ENCODE results near the gene KL.

The KL gene

DNA sequence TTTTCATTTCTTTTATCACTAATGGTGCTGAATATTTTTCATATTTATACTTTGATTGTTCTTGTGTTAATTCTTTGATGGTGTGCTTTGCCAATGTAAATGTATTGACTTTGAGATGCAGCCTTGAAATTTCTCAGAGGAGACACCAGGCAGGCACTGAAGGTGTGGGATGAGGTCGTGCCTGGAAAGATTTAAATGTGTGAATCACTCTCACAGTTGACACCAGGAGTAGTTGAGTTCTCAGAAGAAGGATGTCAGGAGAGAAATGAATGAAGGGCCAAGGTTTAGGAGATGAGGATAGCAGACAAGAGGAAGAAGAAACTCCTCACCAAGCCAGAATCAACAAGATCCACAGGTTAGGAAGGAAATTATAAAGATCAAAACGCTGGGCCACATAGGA, 10.1 kb upstream of the KL start:
- DNase-seq = no peak

DNA sequence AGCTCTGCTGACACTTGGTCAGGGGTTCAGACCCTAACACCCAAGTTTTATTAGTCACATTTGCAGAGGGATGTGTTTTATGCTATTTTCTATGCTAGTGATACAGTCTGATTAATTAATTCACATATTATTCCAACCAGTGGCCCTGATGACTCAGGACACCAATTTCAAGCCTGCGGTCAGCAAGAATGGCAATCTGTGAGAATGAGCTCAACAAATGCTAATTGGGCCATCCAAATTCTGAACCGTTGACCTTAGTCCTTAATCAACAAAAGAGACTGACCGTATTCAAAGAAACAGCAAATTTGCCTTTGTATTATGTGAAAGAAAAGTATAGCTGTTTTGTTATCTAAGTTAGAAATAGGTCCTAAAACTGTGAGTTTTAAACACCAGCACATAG, 9.6 kb upstream of the KL start:
- DNase-seq = peak; percentile 41

DNA sequence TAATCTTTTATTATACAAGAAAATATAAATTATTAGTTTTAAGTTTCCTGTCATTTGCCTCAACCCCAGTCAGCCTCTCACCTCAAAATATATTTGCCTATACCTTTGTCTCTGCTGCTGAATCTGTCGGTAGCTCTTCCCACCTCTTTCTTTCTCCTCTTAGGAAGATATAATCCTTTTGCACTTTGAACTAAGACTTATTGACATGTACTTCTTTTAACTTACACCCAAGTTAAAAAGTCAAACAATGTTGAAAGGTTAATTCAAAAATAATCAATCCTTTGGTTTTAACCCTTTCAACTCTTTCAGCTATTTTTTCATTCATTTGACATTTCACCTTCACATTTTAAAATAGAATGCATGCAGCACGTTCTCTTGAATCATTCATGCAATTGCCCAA, 9.0 kb upstream of the KL start:
- no peak for DNase-seq

DNA sequence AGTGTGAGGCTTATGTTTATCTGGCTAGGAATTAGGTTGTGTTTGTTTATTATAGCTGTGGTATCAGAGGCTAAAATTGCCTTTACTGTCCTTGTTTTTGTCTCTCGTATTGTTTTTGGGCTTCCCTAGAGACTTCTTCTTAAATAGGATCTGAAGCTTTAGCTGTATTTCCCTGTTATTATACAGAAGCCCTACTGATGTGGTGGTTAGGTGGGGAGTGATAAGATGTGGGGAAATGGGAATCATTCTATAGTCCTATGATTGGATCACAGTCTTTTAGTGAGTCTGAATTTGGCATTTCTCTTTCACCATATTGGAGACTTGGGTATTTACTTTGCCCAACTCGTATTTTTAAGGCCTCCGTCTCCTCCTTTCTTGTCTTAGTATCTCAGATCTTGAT, 8.3 kb upstream of the KL start:
- DNase-seq = no peak

DNA sequence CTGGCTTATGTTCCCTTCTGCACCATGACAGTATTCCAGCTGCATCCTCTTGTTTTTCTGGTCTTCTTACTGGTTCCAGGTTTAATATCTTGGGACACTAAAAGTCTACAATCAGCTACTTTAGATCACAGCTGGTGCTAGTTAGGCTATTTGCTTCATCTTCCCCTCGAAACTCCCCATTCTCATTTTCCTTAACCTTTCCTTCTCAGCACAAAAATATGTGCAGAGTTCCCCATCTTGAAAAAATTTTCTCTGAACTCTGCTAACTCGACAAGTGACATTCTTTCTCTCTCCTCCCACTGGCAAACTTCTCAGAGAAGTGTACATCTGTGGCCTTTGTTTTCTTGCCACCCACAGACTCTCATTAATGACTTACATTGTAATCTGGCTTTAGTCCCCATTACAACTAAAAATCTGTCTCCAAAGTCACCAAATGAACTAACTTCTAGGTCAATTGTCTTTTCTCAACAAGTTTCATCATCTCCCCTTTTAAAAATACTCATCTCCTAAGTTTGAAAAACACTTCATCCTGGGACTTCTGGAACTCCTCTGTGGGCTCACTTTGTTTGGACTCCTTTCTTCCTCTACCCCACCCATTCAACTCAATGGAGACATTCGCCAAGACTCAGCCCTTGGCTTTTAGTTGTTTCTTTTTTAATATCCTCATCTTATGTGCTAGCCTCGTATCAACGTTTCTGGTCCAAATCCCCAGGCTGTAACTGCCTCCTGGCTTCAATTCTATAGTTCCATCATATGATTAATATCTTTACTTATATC, 7.1 kb upstream of the KL start:
- DNase-seq = no peak

DNA sequence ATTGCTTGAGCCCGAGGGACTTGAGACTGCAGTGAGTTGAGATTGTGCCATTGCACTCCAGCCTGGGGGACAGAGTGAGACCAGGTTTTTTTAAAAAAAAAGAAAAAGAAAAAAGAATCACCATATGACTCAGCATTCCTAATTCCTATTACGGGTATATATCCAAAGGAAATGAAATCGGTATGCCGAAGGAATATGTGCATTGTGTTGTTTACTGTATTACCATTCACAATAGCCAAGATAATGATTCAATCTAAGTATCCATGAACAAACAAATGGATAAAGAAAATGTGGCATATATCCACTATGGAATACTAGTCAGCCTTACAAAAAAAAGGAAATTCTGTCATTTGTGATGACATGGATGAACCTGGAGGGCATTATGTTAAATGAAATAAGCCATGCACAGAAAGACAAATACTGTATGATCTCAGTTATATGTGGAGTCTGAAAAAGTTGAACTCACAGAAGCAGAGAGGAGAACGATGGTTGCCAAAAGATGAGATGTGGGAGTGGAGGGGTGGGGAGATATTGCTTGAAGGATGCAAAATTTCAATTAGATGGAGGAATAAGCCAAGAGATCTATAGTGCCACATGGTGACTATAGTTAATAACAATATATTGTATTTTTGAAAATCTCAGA, 4.3 kb upstream of the KL start:
- no peak for DNase-seq

DNA sequence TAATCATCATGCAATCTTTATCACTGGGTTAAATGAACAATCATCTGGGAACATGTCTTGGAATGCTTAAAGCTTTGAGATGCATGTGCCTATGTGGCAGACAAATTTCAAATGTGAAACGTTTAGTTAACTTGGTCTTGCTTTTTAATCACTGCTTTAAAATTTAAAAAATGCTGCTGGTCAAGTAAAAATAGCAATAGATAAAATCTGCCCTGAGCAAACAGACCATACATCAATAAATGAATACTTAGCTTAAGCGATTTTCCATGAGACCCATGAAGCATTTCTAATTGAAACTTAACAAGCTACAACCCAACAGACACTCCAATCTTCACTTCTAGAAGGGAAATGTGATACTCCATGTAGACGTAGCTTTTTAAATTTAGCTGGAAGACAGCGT, 1.9 kb upstream of the KL start:
- DNase-seq = no peak

DNA sequence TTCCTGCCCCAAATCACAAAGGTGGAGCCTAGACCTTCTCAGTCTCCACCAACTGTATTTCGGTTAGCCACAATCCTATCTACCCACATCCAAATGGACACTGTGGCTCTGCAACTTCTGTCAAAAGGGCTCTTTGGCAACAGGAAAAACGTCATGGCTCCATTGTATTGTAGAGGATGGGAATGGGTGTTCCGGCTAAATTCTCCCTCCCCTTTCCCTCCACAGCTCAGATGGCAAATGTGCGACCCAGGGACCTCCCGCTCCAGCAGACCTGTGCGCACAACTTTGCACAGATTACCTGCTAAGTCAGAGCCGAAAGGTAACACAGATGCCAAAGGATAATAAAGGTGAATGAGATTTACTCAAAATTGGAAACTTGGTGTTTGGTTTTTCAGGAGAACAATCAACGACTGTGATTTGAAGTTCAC, 968 bp upstream of the KL start:
- no peak for DNase-seq

DNA sequence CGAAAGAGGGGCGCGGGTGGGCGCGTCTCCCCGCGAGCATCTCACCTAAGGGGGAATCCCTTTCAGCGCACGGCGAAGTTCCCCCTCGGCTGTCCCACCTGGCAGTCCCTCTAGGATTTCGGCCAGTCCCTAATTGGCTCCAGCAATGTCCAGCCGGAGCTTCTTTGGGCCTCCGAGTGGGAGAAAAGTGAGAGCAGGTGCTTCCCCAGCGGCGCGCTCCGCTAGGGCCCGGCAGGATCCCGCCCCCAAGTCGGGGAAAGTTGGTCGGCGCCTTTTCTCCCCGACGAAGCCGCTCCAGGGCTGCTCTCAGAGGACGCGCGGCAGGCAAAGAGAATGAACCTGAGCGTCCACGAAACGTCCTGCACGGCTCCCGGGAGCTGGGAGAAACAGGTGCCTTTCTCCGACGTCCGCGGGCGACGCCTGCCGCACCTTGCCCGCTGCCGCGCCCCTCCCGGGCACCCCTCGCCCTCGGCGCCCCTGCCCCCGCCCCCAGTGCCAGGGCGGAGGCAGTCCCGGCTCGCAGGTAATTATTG, 366 bp upstream of the KL start:
- DNase-seq = peak; percentile 47

DNA sequence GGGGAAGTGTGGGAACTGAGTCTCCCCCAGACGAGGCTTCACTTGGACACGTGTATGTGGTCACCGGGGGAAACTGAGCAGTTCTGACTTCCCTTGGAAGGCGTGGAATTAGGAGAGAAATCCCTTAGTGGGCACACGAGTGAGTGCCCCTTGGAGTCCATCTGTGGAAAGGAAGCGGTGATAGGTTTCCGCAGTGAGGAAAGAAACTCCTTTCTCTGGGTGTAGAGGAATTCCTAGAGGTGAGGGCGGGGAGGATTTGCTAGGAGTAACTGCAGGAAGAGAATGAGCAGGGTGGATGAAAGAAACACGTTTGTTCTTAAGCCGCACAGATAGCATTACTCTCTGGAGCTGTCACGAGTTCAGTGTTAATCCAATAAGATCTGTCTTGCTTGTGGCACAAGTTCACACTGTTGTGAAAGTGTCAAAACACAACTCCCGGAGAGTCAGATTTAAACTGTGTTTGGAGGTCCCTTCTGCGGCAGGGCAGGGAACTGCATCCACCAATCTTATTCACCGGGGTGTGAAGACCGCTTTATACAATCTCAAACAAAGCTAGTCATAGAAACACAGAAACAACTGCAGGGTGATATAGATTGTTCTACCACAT, 1.2 kb downstream of the KL start:
- DNase-seq = no peak

DNA sequence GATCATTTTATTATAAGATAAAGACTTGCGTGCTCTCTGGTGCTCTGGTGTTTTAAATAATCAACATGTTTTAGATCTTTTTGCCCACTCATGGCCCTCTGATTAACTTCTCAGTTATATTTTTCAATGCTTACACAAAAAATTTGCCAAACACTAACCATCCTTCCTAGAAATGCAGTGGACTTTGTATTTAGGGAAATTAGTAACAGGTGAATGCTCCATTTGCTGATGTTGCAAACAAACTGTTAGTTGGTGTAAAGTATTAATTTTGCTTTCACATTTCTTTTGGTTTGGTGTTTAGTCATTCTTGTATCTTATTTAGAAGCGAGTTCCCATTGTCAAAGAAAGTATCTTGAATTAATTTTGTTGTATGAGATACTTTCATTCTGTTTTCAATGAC, 2.7 kb downstream of the KL start:
- DNase-seq = no peak

DNA sequence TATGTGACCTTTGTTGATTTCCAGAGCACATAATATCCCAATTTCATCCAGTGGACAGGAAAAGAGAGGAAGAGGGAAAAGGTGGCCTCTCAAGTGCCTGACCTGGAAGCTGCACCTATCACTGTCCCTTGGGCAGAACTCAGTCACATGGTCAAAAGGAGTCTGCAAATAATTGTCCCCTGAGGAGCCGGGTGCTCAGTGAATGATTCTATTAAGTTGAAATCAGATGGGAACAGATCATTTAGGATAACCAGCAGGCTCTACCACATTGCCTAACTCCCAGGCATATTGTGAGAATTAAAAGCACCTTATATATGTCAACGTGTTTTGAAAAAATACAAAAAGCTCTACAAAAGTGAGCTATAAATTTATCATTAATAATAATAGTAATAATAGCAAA, 6.8 kb downstream of the KL start:
- DNase-seq = no peak

DNA sequence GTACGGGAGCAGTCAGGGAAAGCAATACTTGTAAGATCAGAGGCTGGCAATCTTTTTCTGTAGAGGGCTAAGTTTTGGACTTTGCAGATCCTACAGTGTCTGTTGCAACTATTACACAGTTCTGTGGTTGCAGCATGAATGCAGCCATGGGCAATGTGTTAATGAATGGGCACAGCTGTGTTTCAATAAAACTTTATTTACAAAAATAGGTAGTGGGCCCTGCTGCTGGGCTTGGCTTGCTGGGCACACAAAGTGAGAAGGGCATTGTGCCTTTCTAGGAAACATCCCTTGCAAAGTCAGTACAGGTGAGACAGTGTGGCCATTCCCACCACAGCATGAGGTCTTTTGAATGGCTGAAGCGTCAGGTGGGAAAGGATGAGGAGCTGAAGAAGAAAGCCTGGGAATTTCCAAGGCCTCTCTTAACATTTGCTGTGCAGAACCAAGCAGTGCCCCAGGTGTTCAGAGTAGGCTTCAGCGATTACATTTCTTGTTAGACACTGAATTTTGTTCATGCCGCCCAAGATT, 9.1 kb downstream of the KL start:
- DNase-seq = no peak

DNA sequence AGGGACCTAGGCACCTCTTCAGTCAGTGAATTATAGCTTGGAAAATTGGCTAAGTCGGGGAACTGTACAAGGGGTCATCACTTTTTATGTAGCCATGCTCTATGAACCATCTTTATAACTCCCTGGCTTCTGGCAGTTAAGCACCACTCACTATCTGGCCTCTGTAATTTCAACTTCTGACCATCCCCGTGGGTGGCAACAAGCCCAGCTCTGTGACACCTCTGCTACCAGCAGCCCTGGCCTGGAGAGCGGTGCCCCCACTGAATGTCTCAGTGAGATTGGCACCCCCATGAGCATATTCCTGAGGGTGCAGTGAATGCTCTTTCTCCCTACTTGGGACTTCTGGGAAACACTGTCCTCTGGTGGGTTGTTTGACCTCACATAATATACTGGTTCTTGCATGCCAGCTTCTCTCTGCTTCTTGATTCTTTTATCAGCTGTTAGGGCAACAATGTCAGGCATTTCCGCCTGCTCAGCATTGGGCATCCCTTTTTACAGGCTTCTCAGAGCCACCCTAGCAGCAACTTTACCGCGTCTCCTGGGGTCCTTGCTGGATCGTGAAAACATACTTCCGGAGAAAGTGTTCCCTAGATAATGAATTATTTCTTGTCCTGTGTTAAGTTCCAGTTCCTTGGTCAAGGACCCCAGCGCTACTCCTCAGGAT, 10.4 kb downstream of the KL start:
- DNase-seq = no peak

DNA sequence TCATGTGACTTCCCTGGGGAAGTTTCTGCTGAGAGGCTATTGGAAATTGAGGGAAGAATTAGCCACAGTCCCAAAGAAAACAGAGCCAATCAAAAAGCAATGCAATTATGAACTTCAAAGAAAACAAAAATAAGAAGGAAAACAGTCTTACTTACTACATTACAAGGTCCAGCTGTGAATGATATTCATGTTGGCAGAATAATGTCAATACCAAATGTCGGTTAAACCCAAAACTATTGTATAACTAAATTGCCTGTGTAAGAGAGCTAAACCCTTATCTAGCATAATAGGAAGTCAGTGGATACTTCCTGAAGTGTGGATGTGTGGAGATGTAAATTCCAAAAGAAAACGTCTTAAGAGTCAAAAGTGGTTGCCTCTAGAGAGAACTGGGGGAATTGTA, 12.4 kb downstream of the KL start:
- DNase-seq = no peak

DNA sequence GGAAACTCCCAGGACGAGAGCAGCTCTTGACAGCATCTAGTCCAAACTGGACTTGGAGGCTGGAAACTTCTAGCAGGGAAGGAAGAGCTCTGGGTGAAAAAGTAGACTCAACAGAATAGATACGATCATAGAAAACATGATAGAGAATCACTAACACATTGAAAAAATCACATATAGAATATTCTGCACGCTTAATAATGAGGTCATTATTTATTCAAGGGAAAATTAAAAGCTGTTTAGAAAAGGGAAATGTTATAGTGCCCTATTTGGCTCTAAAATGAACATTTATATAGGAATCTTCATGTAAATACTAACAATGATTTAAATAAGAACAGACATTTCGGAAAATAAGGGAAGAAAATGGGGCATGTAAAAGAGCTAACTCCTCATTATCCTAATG, 15.1 kb downstream of the KL start:
- DNase-seq = no peak

DNA sequence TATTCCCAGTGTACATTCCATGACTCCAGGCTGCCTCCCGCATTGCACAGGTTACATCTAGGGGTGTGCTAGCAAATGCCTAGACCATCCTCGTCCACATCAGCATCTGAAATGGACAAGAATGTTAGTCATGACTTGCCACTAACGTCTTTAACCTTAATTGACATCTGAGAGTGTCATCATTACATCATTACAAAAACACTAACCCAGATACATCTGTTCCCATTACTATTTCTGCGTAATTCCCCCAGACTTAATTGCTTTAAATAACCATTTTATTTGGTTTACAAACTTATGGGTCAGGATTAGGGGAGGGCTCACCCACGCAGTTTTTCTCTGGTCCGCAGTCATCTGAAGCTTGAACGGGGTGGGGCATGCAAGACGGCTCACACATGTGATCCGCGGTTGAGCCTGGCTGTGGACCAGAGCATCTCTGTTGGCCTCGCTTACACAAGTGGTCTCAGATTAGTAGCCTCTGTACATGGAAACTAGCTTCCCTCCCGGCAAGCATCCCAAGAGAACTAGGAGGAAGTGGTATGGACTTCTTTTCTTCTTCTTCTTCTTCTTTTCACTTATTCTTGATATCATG, 15.9 kb downstream of the KL start:
- no peak for DNase-seq

DNA sequence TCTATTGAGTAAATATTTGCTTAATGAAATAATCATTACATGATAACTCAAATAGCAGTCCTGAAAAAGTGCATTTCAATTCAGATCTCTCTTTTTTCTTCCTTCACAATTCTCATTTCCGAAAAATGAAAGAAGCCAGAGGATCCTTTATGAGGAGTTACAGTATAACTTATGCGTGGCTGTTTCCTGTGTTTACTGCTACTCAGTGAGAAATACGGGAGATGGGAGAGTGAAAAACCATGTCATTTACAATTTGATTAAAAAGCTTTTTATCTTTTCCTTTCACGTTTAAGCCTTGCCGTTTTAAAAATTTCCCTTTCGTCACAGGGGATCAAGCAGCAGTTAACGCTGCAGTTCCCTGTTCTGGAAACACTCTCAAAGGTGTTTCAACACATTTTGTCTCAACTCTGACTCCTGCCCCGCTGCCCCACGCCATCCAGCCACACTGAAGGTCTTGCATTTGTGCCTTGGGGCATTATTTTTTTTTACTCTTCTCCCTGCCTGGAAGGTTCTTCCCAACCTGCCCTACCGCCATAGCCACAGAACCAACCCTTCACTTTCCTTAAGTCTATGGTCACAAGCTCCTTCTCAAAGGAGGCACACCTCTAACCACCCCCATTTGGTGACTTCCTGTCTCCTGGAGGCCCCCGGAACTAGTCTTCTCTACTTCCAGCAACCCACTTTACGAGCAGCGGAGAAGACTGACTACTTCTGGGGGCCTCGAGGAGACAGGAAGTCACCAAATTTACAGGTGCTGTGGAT, 17.0 kb downstream of the KL start:
- no peak for DNase-seq

DNA sequence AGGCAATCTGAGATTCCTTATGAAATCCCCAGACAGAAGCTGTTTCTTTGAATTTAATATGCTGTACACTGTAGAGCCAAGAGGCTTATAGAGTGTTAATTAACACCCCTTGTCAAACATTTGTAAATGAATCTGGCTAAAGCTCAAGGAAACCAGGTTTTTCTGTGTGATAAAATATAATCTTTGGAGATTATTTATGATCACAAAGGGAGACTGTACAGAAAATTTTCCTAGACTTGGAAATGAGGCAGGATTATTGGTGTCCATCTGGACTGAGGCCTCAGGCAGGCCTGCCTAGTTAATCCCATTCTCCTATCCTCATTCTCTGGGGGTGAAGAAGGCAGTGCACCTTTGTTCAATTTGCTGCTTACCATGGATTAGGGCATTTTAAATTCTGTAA, 17.8 kb downstream of the KL start:
- no peak for DNase-seq

DNA sequence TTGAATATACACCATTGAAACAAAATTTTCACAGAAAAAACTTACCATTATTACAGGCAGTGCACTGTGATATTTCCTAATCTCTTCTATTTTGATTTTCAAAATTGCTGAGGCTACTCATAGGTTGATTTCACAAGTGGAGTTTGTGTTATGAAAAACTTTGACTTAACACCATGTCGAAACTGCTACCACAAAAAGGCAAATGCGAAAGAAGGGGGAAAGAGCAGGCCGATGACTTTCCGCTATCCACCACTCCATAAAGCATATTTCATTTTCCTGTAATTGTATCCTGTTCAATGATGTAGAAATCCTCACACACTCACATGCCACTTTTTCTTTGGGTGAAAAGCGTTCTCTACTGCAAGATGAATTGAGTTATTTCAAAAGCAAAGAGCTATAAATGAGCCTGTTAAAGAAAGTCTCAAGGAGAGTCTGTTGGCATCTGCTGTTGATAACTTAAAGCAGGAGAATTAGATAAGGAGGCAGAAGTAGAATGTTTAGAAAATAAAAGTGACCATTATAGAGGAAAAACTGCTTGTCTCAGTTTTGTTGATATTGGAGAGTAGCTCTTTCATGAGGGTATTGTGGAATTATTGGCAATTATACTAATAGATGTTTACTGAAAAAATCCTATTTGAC, 18.8 kb downstream of the KL start:
- no peak for DNase-seq

DNA sequence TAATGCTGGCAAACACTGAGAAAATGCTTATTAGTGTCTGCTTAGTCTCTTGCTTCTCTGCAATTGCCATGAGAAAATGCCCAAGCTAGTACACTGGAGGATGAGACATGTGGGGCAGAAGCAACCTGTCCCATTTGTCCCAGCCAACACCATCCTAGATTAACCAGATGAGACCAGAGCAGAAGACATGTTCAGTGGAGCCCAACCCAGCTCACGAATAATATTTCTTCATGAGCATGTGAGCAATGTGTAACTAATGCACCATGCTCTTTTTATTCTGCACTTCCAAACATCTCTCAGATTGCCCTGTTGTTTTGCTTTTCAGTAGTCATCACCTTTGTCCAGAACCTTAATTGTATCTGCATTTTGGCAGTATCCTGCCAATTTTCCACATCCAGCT, 21.4 kb downstream of the KL start:
- no peak for DNase-seq

DNA sequence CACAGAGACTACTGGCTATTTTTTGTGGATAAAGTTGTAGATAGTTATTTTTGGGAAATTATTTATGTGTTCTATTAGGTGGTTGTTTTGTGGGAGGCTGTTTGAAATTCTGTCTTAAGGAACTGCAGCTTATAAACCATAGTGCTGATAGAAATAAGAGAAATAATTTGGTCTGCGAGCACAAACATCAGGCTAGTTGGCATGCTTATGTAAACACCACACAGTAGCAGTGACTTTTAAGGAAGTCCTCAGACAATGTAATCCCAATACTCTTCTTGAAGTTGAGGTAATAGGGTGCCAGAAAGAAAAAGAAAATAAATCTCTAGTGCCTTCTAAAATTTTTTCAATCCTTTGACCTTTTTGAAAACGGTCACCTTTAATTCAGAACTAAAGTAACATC, 23.9 kb downstream of the KL start:
- DNase-seq = no peak
